ENCODE measurements around the gene GAK. TPM values are rescaled to one million over a fixed set of nuclear protein-coding genes. Genes with fewer than 3 reads are reported as not detected.

GAK gene
- polyA plus RNA-seq, 1 of the 3 experiments (the other 2 are of a cell fraction): 35.9 TPM

DNA sequence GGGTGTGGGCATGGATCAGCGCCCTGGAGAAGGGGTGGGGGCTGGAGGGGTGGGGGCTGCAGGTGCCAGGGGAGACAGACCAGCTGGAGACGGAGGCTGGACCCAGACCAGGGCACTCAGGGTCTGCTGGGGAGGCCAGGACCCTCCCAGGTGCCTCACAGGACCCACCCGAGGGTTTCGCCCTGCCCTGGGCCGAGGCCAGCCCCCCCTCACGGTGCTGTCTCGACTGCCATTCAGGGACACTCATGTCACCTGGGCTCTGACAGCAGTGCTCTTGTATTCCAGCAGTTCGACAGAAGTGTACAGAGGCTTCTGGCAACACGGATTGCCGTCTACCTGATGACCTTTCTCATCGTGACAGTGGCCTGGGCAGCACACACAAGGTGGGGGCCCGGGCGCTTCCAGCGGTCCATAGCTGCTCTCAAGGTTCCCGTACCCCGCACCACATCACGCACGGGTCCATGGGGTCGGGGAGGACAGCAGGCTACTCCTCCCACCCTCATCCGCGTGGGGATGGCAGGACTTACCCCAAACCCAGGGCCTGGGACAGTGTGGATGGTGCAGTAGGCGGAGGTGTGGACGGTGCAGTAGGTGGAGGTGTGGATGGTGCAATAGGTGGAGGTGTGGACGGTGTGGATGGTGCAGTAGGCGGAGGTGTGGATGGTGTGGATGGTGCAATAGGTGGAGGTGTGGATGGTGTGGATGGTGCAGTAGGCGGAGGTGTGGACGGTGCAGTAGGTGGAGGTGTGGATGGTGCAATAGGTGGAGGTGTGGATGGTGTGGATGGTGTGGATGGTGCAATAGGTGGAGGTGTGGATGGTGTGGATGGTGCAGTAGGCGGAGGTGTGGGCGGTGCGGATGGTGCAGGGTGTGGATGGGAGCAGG is 18.3 kb upstream of the GAK start (continued):
- TF ChIP-seq, protein P1, sequence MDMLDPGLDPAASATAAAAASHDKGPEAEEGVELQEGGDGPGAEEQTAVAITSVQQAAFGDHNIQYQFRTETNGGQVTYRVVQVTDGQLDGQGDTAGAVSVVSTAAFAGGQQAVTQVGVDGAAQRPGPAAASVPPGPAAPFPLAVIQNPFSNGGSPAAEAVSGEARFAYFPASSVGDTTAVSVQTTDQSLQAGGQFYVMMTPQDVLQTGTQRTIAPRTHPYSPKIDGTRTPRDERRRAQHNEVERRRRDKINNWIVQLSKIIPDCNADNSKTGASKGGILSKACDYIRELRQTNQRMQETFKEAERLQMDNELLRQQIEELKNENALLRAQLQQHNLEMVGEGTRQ (IDR thresholded peaks at IDR 0.05; ENCODE audit: borderline replicate concordance, low read depth, low read length): no peak
- TF ChIP-seq TCF12 (IDR thresholded peaks at IDR 0.05) (no peak), POLR2AphosphoS5 (IDR thresholded peaks at IDR 0.05; ENCODE audit: low read depth, low read length) (no peak), TEAD4 (IDR thresholded peaks at IDR 0.05; ENCODE audit: borderline replicate concordance, insufficient read depth) (no peak)

DNA sequence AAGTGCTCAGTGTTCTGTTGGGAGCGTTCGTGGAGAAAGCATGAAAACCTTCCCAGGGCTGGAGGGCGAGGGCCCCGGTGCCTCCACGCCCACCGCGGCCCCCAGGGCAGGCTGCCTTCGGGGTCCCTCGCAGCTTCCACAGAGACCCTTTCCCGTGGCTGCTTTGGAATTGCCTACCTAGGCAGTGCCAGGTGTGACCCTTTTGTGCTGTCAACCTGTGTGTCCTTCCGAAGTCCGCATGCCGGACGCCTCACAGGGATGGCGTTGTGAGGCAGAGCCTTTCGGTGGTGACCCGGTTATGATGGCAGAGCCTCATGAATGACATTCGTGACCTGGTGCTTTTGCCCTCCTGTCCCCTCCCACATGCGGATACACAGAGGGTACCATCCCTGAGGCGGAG is 17.5 kb upstream of the GAK start:
- POLR2A ChIA-PET: no interaction called here
- DNase-seq: peak; percentile 10

More for the DNA sequence above, 17.5 kb upstream of the GAK start:
- TF ChIP-seq FOXJ3 (CRISPR knock-in tag; IDR thresholded peaks at IDR 0.05) (no peak), EP300 (IDR thresholded peaks at IDR 0.05; ENCODE audit: borderline replicate concordance in 1 of 2, low read depth in 1 of 2, low read length in 1 of 2) (no peak), MEF2A (IDR thresholded peaks at IDR 0.05; ENCODE audit: borderline replicate concordance, low read depth) (no peak), CHD2 (IDR thresholded peaks at IDR 0.05; ENCODE audit: low read length, partially characterized antibody) (no peak), RXRA (IDR thresholded peaks at IDR 0.05; ENCODE audit: borderline replicate concordance, low read depth) (no peak), RCOR1 (IDR thresholded peaks at IDR 0.05; ENCODE audit: low read length) (no peak), POLR2AphosphoS5 (IDR thresholded peaks at IDR 0.05; ENCODE audit: low read depth, low read length) (no peak), ELF1 (IDR thresholded peaks at IDR 0.05) (no peak), TCF12 (IDR thresholded peaks at IDR 0.05) (no peak), EZH2phosphoT487 (IDR thresholded peaks at IDR 0.05; ENCODE audit: borderline replicate concordance, low read depth) (no peak), RFX5 (IDR thresholded peaks at IDR 0.05; ENCODE audit: low read length) (no peak), RAD21 (IDR thresholded peaks at IDR 0.05; ENCODE audit: low read length) (no peak), FOXM1 (IDR thresholded peaks at IDR 0.05; ENCODE audit: low read depth) (no peak), GABPA (IDR thresholded peaks at IDR 0.05; ENCODE audit: low read depth) (no peak)
- TF ChIP-seq, protein P2, sequence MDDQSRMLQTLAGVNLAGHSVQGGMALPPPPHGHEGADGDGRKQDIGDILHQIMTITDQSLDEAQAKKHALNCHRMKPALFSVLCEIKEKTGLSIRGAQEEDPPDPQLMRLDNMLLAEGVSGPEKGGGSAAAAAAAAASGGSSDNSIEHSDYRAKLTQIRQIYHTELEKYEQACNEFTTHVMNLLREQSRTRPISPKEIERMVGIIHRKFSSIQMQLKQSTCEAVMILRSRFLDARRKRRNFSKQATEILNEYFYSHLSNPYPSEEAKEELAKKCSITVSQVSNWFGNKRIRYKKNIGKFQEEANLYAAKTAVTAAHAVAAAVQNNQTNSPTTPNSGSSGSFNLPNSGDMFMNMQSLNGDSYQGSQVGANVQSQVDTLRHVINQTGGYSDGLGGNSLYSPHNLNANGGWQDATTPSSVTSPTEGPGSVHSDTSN (IDR thresholded peaks at IDR 0.05): no peak
- TF ChIP-seq, protein P3, sequence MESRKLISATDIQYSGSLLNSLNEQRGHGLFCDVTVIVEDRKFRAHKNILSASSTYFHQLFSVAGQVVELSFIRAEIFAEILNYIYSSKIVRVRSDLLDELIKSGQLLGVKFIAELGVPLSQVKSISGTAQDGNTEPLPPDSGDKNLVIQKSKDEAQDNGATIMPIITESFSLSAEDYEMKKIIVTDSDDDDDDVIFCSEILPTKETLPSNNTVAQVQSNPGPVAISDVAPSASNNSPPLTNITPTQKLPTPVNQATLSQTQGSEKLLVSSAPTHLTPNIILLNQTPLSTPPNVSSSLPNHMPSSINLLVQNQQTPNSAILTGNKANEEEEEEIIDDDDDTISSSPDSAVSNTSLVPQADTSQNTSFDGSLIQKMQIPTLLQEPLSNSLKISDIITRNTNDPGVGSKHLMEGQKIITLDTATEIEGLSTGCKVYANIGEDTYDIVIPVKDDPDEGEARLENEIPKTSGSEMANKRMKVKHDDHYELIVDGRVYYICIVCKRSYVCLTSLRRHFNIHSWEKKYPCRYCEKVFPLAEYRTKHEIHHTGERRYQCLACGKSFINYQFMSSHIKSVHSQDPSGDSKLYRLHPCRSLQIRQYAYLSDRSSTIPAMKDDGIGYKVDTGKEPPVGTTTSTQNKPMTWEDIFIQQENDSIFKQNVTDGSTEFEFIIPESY (IDR thresholded peaks at IDR 0.05; ENCODE audit: borderline replicate concordance, low read depth): no peak
- TF ChIP-seq, protein P4, sequence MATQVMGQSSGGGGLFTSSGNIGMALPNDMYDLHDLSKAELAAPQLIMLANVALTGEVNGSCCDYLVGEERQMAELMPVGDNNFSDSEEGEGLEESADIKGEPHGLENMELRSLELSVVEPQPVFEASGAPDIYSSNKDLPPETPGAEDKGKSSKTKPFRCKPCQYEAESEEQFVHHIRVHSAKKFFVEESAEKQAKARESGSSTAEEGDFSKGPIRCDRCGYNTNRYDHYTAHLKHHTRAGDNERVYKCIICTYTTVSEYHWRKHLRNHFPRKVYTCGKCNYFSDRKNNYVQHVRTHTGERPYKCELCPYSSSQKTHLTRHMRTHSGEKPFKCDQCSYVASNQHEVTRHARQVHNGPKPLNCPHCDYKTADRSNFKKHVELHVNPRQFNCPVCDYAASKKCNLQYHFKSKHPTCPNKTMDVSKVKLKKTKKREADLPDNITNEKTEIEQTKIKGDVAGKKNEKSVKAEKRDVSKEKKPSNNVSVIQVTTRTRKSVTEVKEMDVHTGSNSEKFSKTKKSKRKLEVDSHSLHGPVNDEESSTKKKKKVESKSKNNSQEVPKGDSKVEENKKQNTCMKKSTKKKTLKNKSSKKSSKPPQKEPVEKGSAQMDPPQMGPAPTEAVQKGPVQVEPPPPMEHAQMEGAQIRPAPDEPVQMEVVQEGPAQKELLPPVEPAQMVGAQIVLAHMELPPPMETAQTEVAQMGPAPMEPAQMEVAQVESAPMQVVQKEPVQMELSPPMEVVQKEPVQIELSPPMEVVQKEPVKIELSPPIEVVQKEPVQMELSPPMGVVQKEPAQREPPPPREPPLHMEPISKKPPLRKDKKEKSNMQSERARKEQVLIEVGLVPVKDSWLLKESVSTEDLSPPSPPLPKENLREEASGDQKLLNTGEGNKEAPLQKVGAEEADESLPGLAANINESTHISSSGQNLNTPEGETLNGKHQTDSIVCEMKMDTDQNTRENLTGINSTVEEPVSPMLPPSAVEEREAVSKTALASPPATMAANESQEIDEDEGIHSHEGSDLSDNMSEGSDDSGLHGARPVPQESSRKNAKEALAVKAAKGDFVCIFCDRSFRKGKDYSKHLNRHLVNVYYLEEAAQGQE (IDR thresholded peaks at IDR 0.05; ENCODE audit: low read depth, low read length): no peak
- H3K9me3 ChIP-seq: no peaks in the 10 kb centered on the region
- no peaks in the 10 kb centered on the region for H3K9me2 ChIP-seq
- no peak overlapping the region for H3K4me2 ChIP-seq
- H3K36me3 ChIP-seq (replicated peaks in 1 of 2; ENCODE audit: control insufficient read depth in 1 of 2, insufficient read depth in 2 of 2, low read length in 1 of 2): no peaks in the 10 kb centered on the region
- H3K4me1 ChIP-seq (ENCODE audit: control insufficient read depth in 1 of 2, insufficient read depth in 2 of 2, low read depth in 1 of 2, low read length in 1 of 2): no peaks in the 10 kb centered on the region
- WGBS (ENCODE audit: low lambda C conversion rate): 85% methylated on average over 15 of the region's 20 CpGs
- H3K9ac ChIP-seq: no peak overlapping the region
- H3K27ac ChIP-seq (ENCODE audit: low read depth in 2 of 2, low read length in 1 of 2): no peak overlapping the region
- H3K27me3 ChIP-seq (ENCODE audit: insufficient read depth): no peaks in the 10 kb centered on the region
- CTCF ChIA-PET: no interaction called here
- no peak overlapping the region for H3K4me3 ChIP-seq (ENCODE audit: low read depth in 2 of 2, low read length in 1 of 2)
- no peaks in the 10 kb centered on the region for H4K20me1 ChIP-seq (ENCODE audit: insufficient read depth)
- H3F3A ChIP-seq (replicated peaks; ENCODE audit: insufficient read depth): no peaks in the 10 kb centered on the region
- H3K79me2 ChIP-seq (ENCODE audit: insufficient read depth): no peaks in the 10 kb centered on the region
- H2AFZ ChIP-seq (ENCODE audit: low read depth): no peak overlapping the region

All from SK-N-SH (cell line).